GM19043 (cell line): ENCODE data around the gene SEMA4D.

Experiments used
- ATAC-seq: cut with Tn5 transposase; IDR thresholded peaks from one replicate; pipeline ENCODE4 v1.9.1; 2021; ENCODE audit warnings: low read depth; ENCODE audit not compliant: unreplicated experiment

Gene SEMA4D

GRCh38 chr9:89342948-89343347, 155.0 kb downstream of the SEMA4D start:
- ATAC-seq, result no peak

GRCh38 chr9:89342213-89342612, 155.7 kb downstream of the SEMA4D start:
- no peak for ATAC-seq

- ATAC-seq, result peak; percentile 77
These were observed 157.6 kb downstream of the SEMA4D start for GRCh38 chr9:89340332-89340731.

GRCh38 chr9:89339807-89340206, 158.1 kb downstream of the SEMA4D start:
- no peak for ATAC-seq

GRCh38 chr9:89330513-89330912, 167.4 kb downstream of the SEMA4D start:
- no peak for ATAC-seq

- ATAC-seq, result no peak
These were observed 168.0 kb downstream of the SEMA4D start for GRCh38 chr9:89329917-89330316.

GRCh38 chr9:89328064-89328463, 169.8 kb downstream of the SEMA4D start:
- no peak for ATAC-seq

GRCh38 chr9:89325733-89326132, 172.2 kb downstream of the SEMA4D start:
- ATAC-seq, result no peak

GRCh38 chr9:89323390-89323789, 174.5 kb downstream of the SEMA4D start:
- ATAC-seq, result no peak

GRCh38 chr9:89319015-89319905, 178.7 kb downstream of the SEMA4D start:
- no peak for ATAC-seq

GRCh38 chr9:89318123-89319014, 179.5 kb downstream of the SEMA4D start, which contains the start of gene SECISBP2:
TSS of gene SECISBP2 (plus strand) at chr9:89318500. CDS start at chr9:89318577, 77 bp downstream.
- peak; percentile 88 for ATAC-seq

GRCh38 chr9:89317282-89317681, 180.6 kb downstream of the SEMA4D start:
- ATAC-seq, result no peak

- no peak for ATAC-seq
These were observed 182.4 kb downstream of the SEMA4D start for GRCh38 chr9:89315482-89315881.

- no peak for ATAC-seq
These were observed 183.0 kb downstream of the SEMA4D start for GRCh38 chr9:89314955-89315354.

- no peak for ATAC-seq
These were observed 184.1 kb downstream of the SEMA4D start for GRCh38 chr9:89313842-89314241.

GRCh38 chr9:89312222-89312571, 185.7 kb downstream of the SEMA4D start:
- ATAC-seq, result no peak

- ATAC-seq, result no peak
These were observed 186.3 kb downstream of the SEMA4D start for GRCh38 chr9:89311346-89312221.
